OCI-LY7 (cell line): ENCODE data around the gene SYNE3. TPM values are rescaled to one million over a fixed set of nuclear protein-coding genes. Genes with fewer than 3 reads are reported as not detected.

ENCODE experiments used
- BruUV-seq: library from RNA; stranded (reverse); fragments of 400-500 nt; replicated peaks from 2 replicates; lab custom pipeline; 2021; lab: Mats Ljungman, UMichigan
- CTCF ChIA-PET: fragments of 300-600 bp; sonication (Branson Sonifier 250); formaldehyde crosslinking; loops from one replicate; lab custom pipeline; 2022; ENCODE audit warnings: antibody characterized with exemption; ENCODE audit not compliant: unreplicated experiment; lab: Charles Lee
- POLR2A ChIA-PET: fragments of 300-600 bp; sonication (Branson Sonifier 250); formaldehyde crosslinking; loops from one replicate; lab custom pipeline; 2022; ENCODE audit warnings: antibody characterized with exemption; lab: Charles Lee
- DNase-seq: peaks from one replicate; pipeline ENCODE4 v3.0.0-alpha.2; 2015; ENCODE audit warnings: low spot score
- H2AFZ ChIP-seq: fragments of 200-600 bp; sonication (generic), shearing (Covaris generic); 2 replicates; pipeline ENCODE4 v1.6.1; 2014; ENCODE audit warnings: mild to moderate bottlenecking, antibody characterized with exemption, low read length, moderate library complexity
- H3K27ac ChIP-seq: fragments of 200-600 bp; sonication (generic); 2 replicates; pipeline ENCODE4 v1.5.1; 2014; ENCODE audit warnings: mixed run types, low read depth, mild to moderate bottlenecking, moderate library complexity, low read length, inconsistent platforms; ENCODE audit not compliant: poor library complexity, severe bottlenecking
- H3K36me3 ChIP-seq: fragments of 200-600 bp; sonication (generic); 2 replicates; pipeline ENCODE4 v1.6.1; 2014; ENCODE audit warnings: mild to moderate bottlenecking, antibody characterized with exemption, low read length, moderate library complexity, mixed read lengths; ENCODE audit not compliant: insufficient read depth
- H3K4me1 ChIP-seq: fragments of 200-600 bp; sonication (generic); 2 replicates; pipeline ENCODE4 v1.5.1; 2014; ENCODE audit warnings: mild to moderate bottlenecking, low read length; ENCODE audit not compliant: insufficient read depth, poor library complexity, severe bottlenecking
- H3K4me2 ChIP-seq: fragments of 200-600 bp; sonication (generic); 2 replicates; pipeline ENCODE4 v1.6.1; 2014; ENCODE audit warnings: mild to moderate bottlenecking, low read length
- H3K4me3 ChIP-seq: fragments of 200-600 bp; sonication (generic); 2 replicates; pipeline ENCODE4 v1.5.1; 2014; ENCODE audit warnings: mild to moderate bottlenecking, low read depth, low read length; ENCODE audit not compliant: poor library complexity, severe bottlenecking
- H3K79me2 ChIP-seq: fragments of 200-600 bp; sonication (generic); 2 replicates; pipeline ENCODE4 v1.6.1; 2016; ENCODE audit warnings: low read depth, mild to moderate bottlenecking, low read length, moderate library complexity, mixed read lengths; ENCODE audit not compliant: insufficient read depth
- H3K9me2 ChIP-seq: fragments of 200-600 bp; sonication (generic); 2 replicates; pipeline ENCODE4 v1.6.1; 2016; ENCODE audit warnings: mild to moderate bottlenecking, low read length, mixed read lengths; ENCODE audit not compliant: insufficient read depth
- H3K9me3 ChIP-seq: fragments of 200-600 bp; sonication (generic); 2 replicates; pipeline ENCODE4 v1.6.1; 2014; ENCODE audit warnings: mild to moderate bottlenecking, mixed run types, low read length, mixed read lengths
- H4K20me1 ChIP-seq: fragments of 200-600 bp; sonication (generic); 2 replicates; pipeline ENCODE4 v1.6.1; 2014; ENCODE audit warnings: mild to moderate bottlenecking, antibody characterized with exemption, low read length, moderate library complexity, mixed read lengths; ENCODE audit not compliant: insufficient read depth
- CTCF ChIP-seq: fragments of 200-600 bp; sonication (generic); conservative IDR thresholded peaks from 2 replicates; pipeline ENCODE4 v1.5.1; 2014; ENCODE audit warnings: mild to moderate bottlenecking, antibody characterized with exemption, low read length, moderate library complexity, mixed read lengths
- EZH2phosphoT487 ChIP-seq: fragments of 200-600 bp; sonication (generic); IDR thresholded peaks from 2 replicates; pipeline ENCODE4 v1.6.1; 2018; ENCODE audit warnings: low read depth, borderline replicate concordance, mild to moderate bottlenecking, mixed run types, antibody characterized with exemption, low read length, moderate library complexity, mixed read lengths
- intact Hi-C: fragments of 100-400 bp; cut with micrococcal nuclease; formaldehyde crosslinking; loops from one replicate; pipeline ENCODE4 v1.10.0; 2022; ENCODE audit not compliant: unreplicated experiment
- total RNA-seq, 2 experiments: library from RNA; depleted of rRNA in 1 of 2; stranded (reverse); fragments of >200 nt in 1 of 2; shearing (Covaris generic) in 1 of 2; gene quantifications; 2 replicates each; pipeline ENCODE4 v1.2.3, GENCODE V29; 2014 to 2022

Gene SYNE3
- total RNA-seq, 2 experiments from 2014 or later = 0.60 to 4.1 TPM

GRCh38 chr14:95549656-95550585, 33.5 kb upstream of the SYNE3 start:
- no peak overlapping the region for H3K4me2 ChIP-seq
- TF ChIP-seq EZH2phosphoT487 (no peak), CTCF (no peak)
- ChIA-PET POLR2A (interaction anchor here (0.6 kb wide), 2 partner anchors 290 to 802 kb away, joined by 3 to 5 read pairs; no protein-coding TSS in a partner anchor), CTCF (interaction anchor here (1.1 kb wide), 1 partner anchor 10 kb away, joined by 3 read pairs; no protein-coding TSS in a partner anchor)
- intact Hi-C loops = no loop called here
- peaks cover 15% of the 10 kb centered on the region; the same call in 1 of the 2 replicates for H3K36me3 ChIP-seq
- no peaks in the 10 kb centered on the region for H3K79me2 ChIP-seq
- H3K9me2 ChIP-seq = no peaks in the 10 kb centered on the region
- no peaks in the 10 kb centered on the region for H3K4me1 ChIP-seq
- no TSS peak for BruUV-seq
- H3K27ac ChIP-seq = no peak overlapping the region
- no peak overlapping the region for H3K4me3 ChIP-seq
- H2AFZ ChIP-seq = no peak overlapping the region
- no peak for DNase-seq
- H4K20me1 ChIP-seq = no peaks in the 10 kb centered on the region
- no peaks in the 10 kb centered on the region for H3K9me3 ChIP-seq

- CTCF ChIA-PET = interaction anchor here (0.6 kb wide), 1 partner anchor 340 kb away, joined by 4 read pairs; no protein-coding TSS in a partner anchor
- BruUV-seq = no TSS peak
- Histone ChIP-seq H3K4me2 (no peak overlapping the region), H3K9me2 (no peaks in the 10 kb centered on the region), H4K20me1 (no peaks in the 10 kb centered on the region), H3K9me3 (no peaks in the 10 kb centered on the region), H3K27ac (no peak overlapping the region), H2AFZ (no peak overlapping the region), H3K4me3 (no peak overlapping the region), H3K79me2 (no peaks in the 10 kb centered on the region), H3K4me1 (no peaks in the 10 kb centered on the region), H3K36me3 (peaks cover 28% of the 10 kb centered on the region; the same call in 1 of the 2 replicates)
- TF ChIP-seq CTCF (no peak), EZH2phosphoT487 (no peak)
- POLR2A ChIA-PET = no interaction called here
- intact Hi-C loops = no loop called here
- no peak for DNase-seq
These were observed 32.0 kb upstream of the SYNE3 start for GRCh38 chr14:95548328-95548929.
